HepG2 (cell line): Measurements from ENCODE around the gene BMAL1. TPM values are rescaled to one million over a fixed set of nuclear protein-coding genes. Genes with fewer than 3 reads are reported as not detected.

ENCODE experiments used
- ATAC-seq: fragments of 200-7000 bp; cut with Tn5 transposase; 3 replicates; pipeline ENCODE4 v1.9.1; 2020; ENCODE audit warnings: mild to moderate bottlenecking, moderate library complexity
- BruUV-seq: library from RNA; stranded (reverse); fragments of 400-500 nt; replicated peaks from 2 replicates; lab custom pipeline; 2021; lab: Mats Ljungman, UMichigan
- CTCF ChIA-PET: fragments of 300-600 bp; formaldehyde crosslinking; extraction: SDS; loops from one replicate; lab custom pipeline; 2021; ENCODE audit warnings: low total read pairs, inconsistent platforms, low intra/inter-chr PET ratio; lab: Yijun Ruan, JAX
- POLR2A ChIA-PET: fragments of 350-600 bp; sonication (Branson Sonifier 250); formaldehyde crosslinking; loops from one replicate; lab custom pipeline; 2020; ENCODE audit warnings: antibody characterized with exemption, inconsistent platforms; lab: Yijun Ruan, JAX
- DNase-seq: peaks from one replicate; pipeline ENCODE4 v3.0.0-alpha.2; 2015; ENCODE audit warnings: low spot score
- FAIRE-seq: peaks from 3 replicates; lab custom pipeline; 2011; peaks lifted over from hg19 to GRCh38; lab: Jason Lieb, UNC
- H2AFZ ChIP-seq: one replicate; pipeline ENCODE4 v1.6.1; 2011; ENCODE audit warnings: low read length, inconsistent platforms
- H3K27ac ChIP-seq: fragments of 300-600 bp; 3 replicates; pipeline ENCODE4 v1.8.0; 2011; ENCODE audit warnings: mixed run types, mild to moderate bottlenecking, mixed read lengths, low read length, inconsistent platforms; ENCODE audit not compliant: insufficient read depth; ENCODE audit errors: extremely low read length
- H3K27me3 ChIP-seq, 2 experiments: fragments of 200-600 bp in 1 of 2; 2 replicates in 1 of 2; 3 replicates in 1 of 2; pipeline versions ENCODE4 v1.6.0 to v1.8.0; 2011; ENCODE audit warnings: low read length in 2 of 2, mild to moderate bottlenecking in 2 of 2, moderate library complexity in 2 of 2, inconsistent platforms in 1 of 2; ENCODE audit not compliant: insufficient read depth in 2 of 2, control insufficient read depth in 1 of 2
- H3K36me3 ChIP-seq, 2 experiments: fragments of 200-600 bp in 1 of 2; replicated peaks in 1 of 2; 2 replicates in 1 of 2; 3 replicates in 1 of 2; pipeline versions ENCODE4 v1.5.1 to v1.8.0; 2011; ENCODE audit warnings: low read length in 2 of 2, inconsistent platforms in 1 of 2; ENCODE audit not compliant: insufficient read depth in 2 of 2, control insufficient read depth in 1 of 2
- H3K4me1 ChIP-seq: 2 replicates; pipeline ENCODE4 v1.5.1; 2012; ENCODE audit warnings: low read length, inconsistent platforms; ENCODE audit not compliant: insufficient read depth
- H3K4me2 ChIP-seq: 2 replicates; pipeline ENCODE4 v1.6.0; 2011; ENCODE audit warnings: low read depth, low read length, inconsistent platforms
- H3K4me3 ChIP-seq, 3 experiments: fragments of 200-600 bp in 1 of 3; sonication (generic), shearing (Covaris generic) in 1 of 3; replicated peaks in 1 of 3; 2 replicates each; pipeline ENCODE4 v1.5.1; 2011 to 2016; ENCODE audit warnings: low read length in 3 of 3, inconsistent platforms in 2 of 3, low read depth in 2 of 3, mild to moderate bottlenecking in 2 of 3, control low read depth in 1 of 3, mixed read lengths in 1 of 3; ENCODE audit not compliant: insufficient read depth in 1 of 3
- H3K79me2 ChIP-seq: one replicate; pipeline ENCODE4 v1.6.1; 2011; ENCODE audit warnings: low read length, inconsistent platforms; ENCODE audit not compliant: insufficient read depth
- H3K9ac ChIP-seq: 2 replicates; pipeline ENCODE4 v1.6.0; 2011; ENCODE audit warnings: mild to moderate bottlenecking, low read depth, low read length, inconsistent platforms; ENCODE audit not compliant: insufficient read depth
- H3K9me3 ChIP-seq: 2 replicates; pipeline ENCODE4 v1.5.1; 2012; ENCODE audit warnings: mild to moderate bottlenecking, low read length
- H4K20me1 ChIP-seq: 2 replicates; pipeline ENCODE4 v1.6.0; 2011; ENCODE audit warnings: inconsistent platforms, mild to moderate bottlenecking, low read length, moderate library complexity; ENCODE audit not compliant: insufficient read depth
- GATA4 ChIP-seq: sonication (generic); IDR thresholded peaks from 2 replicates; pipeline ENCODE4 v1.6.1; 2016; ENCODE audit warnings: antibody characterized with exemption, low read depth, borderline replicate concordance
- KDM4B ChIP-seq: sonication (generic); formaldehyde crosslinking; IDR thresholded peaks from 2 replicates; pipeline ENCODE4 v1.4.0; 2020; ENCODE audit warnings: missing genetic modification reagents
- NONO ChIP-seq, 2 experiments: fragments of 450-650 bp in 1 of 2; sonication (generic) in 1 of 2; formaldehyde crosslinking in 1 of 2; IDR thresholded peaks in 1 of 2; conservative IDR thresholded peaks in 1 of 2; 2 replicates each; pipeline versions ENCODE4 v1.6.1 to v1.8.0; 2017 to 2022; ENCODE audit warnings: mild to moderate bottlenecking in 1 of 2, missing genetic modification reagents in 1 of 2, moderate library complexity in 1 of 2
- NR2F2 ChIP-seq: IDR thresholded peaks from 2 replicates; pipeline ENCODE4 v1.6.1; 2012; ENCODE audit warnings: low read depth, inconsistent platforms, borderline replicate concordance
- ZFP36L1 ChIP-seq: sonication (generic); formaldehyde crosslinking; IDR thresholded peaks from 2 replicates; pipeline ENCODE4 v1.8.0; 2022; ENCODE audit warnings: mild to moderate bottlenecking, missing genetic modification reagents, moderate library complexity
- ZNF34 ChIP-seq: sonication (generic); formaldehyde crosslinking; IDR thresholded peaks from 2 replicates; pipeline ENCODE4 v1.4.0; 2020; ENCODE audit warnings: mild to moderate bottlenecking, missing genetic modification reagents, borderline replicate concordance
- WGBS: methylation state at CpG from one replicate; pipeline ENCODE4 v1.1.6; 2017; ENCODE audit warnings: low lambda C conversion rate; 5-methylcytosine and 5-hydroxymethylcytosine counted together
- in situ Hi-C: cut with HindIII; loops from 2 replicates; pipeline ENCODE4 v1.10.0; 2017; ENCODE audit warnings: low pct_unique_long_range_greater_than_20kb; ENCODE audit not compliant: extremely low pct_ligation_motif_present
- intact Hi-C: fragments of 100-400 bp; cut with micrococcal nuclease; formaldehyde crosslinking; loops from one replicate; pipeline ENCODE4 v1.10.0; 2022; ENCODE audit not compliant: unreplicated experiment
- polyA plus RNA-seq, 8 experiments: library from polyadenylated mRNA; depleted of rRNA in 3 of 8; stranded (reverse) in 7 of 8; unstranded in 1 of 8; fragments of >200 nt; fragmentation: Illumina TruSeq in 4 of 8; extraction: Trizol in 4 of 8; gene quantifications; 2 replicates each; pipeline versions ENCODE4 v1.2.1 to v1.2.3, GENCODE V29; 2011 to 2016; ENCODE audit warnings: low read depth in 4 of 8, missing spikeins in 1 of 8, mixed read lengths in 1 of 8; ENCODE audit not compliant: insufficient read depth in 1 of 8
- total RNA-seq, 5 experiments: library from RNA; depleted of rRNA; stranded (reverse); fragments of >200 nt; fragmentation: Illumina TruSeq; extraction: Trizol; gene quantifications; 2 replicates each; pipeline ENCODE4 v1.2.3, GENCODE V29; 2016; ENCODE audit warnings: low read depth in 1 of 5
- TF ChIP-seq, protein P1 (sequence below): sonication (generic); formaldehyde crosslinking; IDR thresholded peaks from 2 replicates; pipeline ENCODE4 v1.4.0; 2020; ENCODE audit warnings: missing genetic modification reagents
- TF ChIP-seq, protein P2 (sequence below): sonication (generic); formaldehyde crosslinking; IDR thresholded peaks from 2 replicates; pipeline ENCODE4 v1.4.0; 2020; ENCODE audit warnings: missing genetic modification reagents, low read depth, mild to moderate bottlenecking, borderline replicate concordance
- TF ChIP-seq, protein P3 (sequence below): IDR thresholded peaks from 2 replicates; pipeline ENCODE4 v1.6.1; 2016; ENCODE audit warnings: missing genetic modification reagents, missing compliant biosample characterization
- TF ChIP-seq, protein P4 (sequence below): fragments of 450-650 bp; IDR thresholded peaks from 2 replicates; pipeline ENCODE4 v1.6.1; 2017; ENCODE audit warnings: mild to moderate bottlenecking

BMAL1 gene
- total and polyA plus RNA-seq, 2 of the 13 experiments (the other 11 are each of a cell fraction or from before 2014, with no cell fraction given) = 4.5 to 4.8 TPM

DNA sequence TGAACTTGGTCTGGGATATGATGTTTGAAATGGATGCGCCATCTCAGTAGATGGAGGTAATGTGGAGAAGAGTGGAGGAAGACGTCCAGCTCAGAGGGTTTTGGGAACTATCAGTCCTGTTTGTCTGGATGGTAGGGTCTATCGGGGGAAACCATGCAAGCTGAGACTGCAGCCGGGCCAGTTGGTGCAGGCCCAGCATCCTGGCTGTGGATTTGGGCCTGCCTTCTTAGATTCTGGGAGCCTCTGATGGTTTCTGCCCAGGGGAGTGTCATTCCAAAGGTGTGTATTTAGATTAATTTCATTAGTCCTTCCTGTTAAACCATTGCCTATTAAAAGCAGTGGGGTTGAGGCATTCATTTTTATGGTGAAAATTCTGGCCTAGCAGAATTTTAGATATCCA is 31.6 kb downstream of the BMAL1 start:
- no peak overlapping the region for H3K4me3 ChIP-seq
- H3K27ac ChIP-seq = no peak overlapping the region
- H2AFZ ChIP-seq = no peak overlapping the region
- no peak for ATAC-seq
- FAIRE-seq = no peak
- ChIA-PET CTCF (no interaction called here), POLR2A (no interaction called here)
- H3K4me1 ChIP-seq = no peaks in the 10 kb centered on the region
- H3K9me3 ChIP-seq = no peaks in the 10 kb centered on the region
- TF ChIP-seq, protein P1, sequence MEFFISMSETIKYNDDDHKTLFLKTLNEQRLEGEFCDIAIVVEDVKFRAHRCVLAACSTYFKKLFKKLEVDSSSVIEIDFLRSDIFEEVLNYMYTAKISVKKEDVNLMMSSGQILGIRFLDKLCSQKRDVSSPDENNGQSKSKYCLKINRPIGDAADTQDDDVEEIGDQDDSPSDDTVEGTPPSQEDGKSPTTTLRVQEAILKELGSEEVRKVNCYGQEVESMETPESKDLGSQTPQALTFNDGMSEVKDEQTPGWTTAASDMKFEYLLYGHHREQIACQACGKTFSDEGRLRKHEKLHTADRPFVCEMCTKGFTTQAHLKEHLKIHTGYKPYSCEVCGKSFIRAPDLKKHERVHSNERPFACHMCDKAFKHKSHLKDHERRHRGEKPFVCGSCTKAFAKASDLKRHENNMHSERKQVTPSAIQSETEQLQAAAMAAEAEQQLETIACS (CRISPR knock-in tag) = no peak
- TF ChIP-seq ZNF34 (CRISPR knock-in tag) (no peak), KDM4B (CRISPR knock-in tag) (no peak), ZFP36L1 (CRISPR knock-in tag) (no peak), NR2F2 (no peak), GATA4 (no peak), NONO (IDR thresholded peaks at IDR 0.05) (no peak), NONO (CRISPR knock-in tag; conservative IDR thresholded peaks at IDR 0.05) (no peak)
- TF ChIP-seq, protein P2, sequence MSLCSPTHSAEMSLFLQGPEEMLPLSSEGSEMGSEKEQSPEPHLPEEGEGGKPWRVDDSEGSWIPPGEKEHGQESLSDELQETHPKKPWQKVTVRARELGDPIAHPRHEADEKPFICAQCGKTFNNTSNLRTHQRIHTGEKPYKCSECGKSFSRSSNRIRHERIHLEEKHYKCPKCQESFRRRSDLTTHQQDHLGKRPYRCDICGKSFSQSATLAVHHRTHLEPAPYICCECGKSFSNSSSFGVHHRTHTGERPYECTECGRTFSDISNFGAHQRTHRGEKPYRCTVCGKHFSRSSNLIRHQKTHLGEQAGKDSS (CRISPR knock-in tag) = no peak
- TF ChIP-seq, protein P3, sequence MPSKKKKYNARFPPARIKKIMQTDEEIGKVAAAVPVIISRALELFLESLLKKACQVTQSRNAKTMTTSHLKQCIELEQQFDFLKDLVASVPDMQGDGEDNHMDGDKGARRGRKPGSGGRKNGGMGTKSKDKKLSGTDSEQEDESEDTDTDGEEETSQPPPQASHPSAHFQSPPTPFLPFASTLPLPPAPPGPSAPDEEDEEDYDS = no peak
- TF ChIP-seq, protein P4, sequence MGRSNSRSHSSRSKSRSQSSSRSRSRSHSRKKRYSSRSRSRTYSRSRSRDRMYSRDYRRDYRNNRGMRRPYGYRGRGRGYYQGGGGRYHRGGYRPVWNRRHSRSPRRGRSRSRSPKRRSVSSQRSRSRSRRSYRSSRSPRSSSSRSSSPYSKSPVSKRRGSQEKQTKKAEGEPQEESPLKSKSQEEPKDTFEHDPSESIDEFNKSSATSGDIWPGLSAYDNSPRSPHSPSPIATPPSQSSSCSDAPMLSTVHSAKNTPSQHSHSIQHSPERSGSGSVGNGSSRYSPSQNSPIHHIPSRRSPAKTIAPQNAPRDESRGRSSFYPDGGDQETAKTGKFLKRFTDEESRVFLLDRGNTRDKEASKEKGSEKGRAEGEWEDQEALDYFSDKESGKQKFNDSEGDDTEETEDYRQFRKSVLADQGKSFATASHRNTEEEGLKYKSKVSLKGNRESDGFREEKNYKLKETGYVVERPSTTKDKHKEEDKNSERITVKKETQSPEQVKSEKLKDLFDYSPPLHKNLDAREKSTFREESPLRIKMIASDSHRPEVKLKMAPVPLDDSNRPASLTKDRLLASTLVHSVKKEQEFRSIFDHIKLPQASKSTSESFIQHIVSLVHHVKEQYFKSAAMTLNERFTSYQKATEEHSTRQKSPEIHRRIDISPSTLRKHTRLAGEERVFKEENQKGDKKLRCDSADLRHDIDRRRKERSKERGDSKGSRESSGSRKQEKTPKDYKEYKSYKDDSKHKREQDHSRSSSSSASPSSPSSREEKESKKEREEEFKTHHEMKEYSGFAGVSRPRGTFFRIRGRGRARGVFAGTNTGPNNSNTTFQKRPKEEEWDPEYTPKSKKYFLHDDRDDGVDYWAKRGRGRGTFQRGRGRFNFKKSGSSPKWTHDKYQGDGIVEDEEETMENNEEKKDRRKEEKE = no peak
- H4K20me1 ChIP-seq = no peaks in the 10 kb centered on the region
- H3K9ac ChIP-seq = no peak overlapping the region
- in situ Hi-C loops = no loop called here
- 0 out of 5 replicates have a peak, but pooled peaks cover 0 to 3% of the 10 kb centered on the region in 2 experiments for H3K27me3 ChIP-seq
- intact Hi-C loops = no loop called here
- no peaks in the 10 kb centered on the region for H3K36me3 ChIP-seq
- H3K79me2 ChIP-seq = no peaks in the 10 kb centered on the region
- 74% methylated on average over 2 of the region's 4 CpGs for WGBS
- DNase-seq = no peak
- no peak overlapping the region for H3K4me2 ChIP-seq
- BruUV-seq = no TSS peak
